ENCODE results near the gene ARHGEF11. TPM values are rescaled to one million over a fixed set of nuclear protein-coding genes. Genes with fewer than 3 reads are reported as not detected.

Gene ARHGEF11
- total RNA-seq, 1 experiment from 2014 or later: 41.1 TPM

DNA sequence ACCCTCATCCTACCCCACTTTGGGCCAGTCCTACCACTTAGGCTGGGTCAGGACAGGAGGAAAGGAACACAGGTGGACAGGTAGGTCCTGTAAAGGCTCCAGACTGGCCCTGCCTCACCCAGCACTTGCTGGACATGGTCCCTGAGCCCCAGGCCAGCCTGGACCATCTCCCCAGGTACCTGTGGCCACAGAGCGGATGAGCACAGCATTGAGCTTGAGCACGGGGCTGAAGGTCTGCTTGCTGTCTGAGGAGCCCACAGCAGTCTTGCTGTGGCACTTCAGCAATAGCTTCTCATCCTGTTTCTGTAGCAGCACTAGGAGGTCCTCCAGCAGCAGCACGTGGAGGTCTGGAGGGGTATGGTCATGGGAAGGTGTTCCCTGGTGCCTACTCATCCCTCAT is 101.8 kb downstream of the ARHGEF11 start:
- Histone ChIP-seq H3K9me3 (ENCODE audit: control insufficient read depth, low read depth, low read length) (no peaks in the 10 kb centered on the region), H2AFZ (ENCODE audit: low read length) (no peak overlapping the region), H4K8ac (replicated peaks; ENCODE audit: insufficient read length, low read depth, low read length) (no peak overlapping the region), H2BK12ac (ENCODE audit: insufficient read length, low read depth, low read length) (no peak overlapping the region), H2AK5ac (ENCODE audit: insufficient read length, low read length) (no peak overlapping the region), H2BK5ac (ENCODE audit: insufficient read length, low read length) (no peak overlapping the region), H3K27me3 (ENCODE audit: insufficient read depth, low read length) (no peaks in the 10 kb centered on the region), H3K9ac (ENCODE audit: extremely low read depth, insufficient read length, low read length) (no peak overlapping the region), H3K27ac (ENCODE audit: insufficient read length, low read depth, low read length) (no peak overlapping the region), H3K23ac (ENCODE audit: insufficient read length, low read depth, low read length) (no peak overlapping the region), H3K14ac (ENCODE audit: insufficient read depth, low read length) (no peak overlapping the region), H3K4me1 (ENCODE audit: insufficient read depth, low read length) (no peaks in the 10 kb centered on the region), H3K4me2 (ENCODE audit: insufficient read depth, insufficient read length, low read length) (no peak overlapping the region), H3K18ac (ENCODE audit: insufficient read length, low read depth, low read length) (no peak overlapping the region), H3K79me2 (ENCODE audit: insufficient read depth, low read length) (no peaks in the 10 kb centered on the region), H3K56ac (ENCODE audit: insufficient read length, low read depth, low read length) (no peak overlapping the region), H4K20me1 (ENCODE audit: control insufficient read depth, insufficient read depth, insufficient read length) (no peaks in the 10 kb centered on the region), H2BK15ac (ENCODE audit: low read depth, low read length) (no peak overlapping the region), H2BK20ac (ENCODE audit: low read depth, low read length, poor library complexity, severe bottlenecking) (no peak overlapping the region), H4K91ac (ENCODE audit: insufficient read length, low read depth, low read length) (no peak overlapping the region), H3K23me2 (ENCODE audit: insufficient read length, low read depth, low read length, poor library complexity, severe bottlenecking) (no peaks in the 10 kb centered on the region), H4K5ac (ENCODE audit: insufficient read length, low read depth, low read length) (no peak overlapping the region), H3K79me1 (ENCODE audit: insufficient read depth, low read depth, low read length, poor library complexity, severe bottlenecking) (no peaks in the 10 kb centered on the region), H3K4ac (ENCODE audit: low read depth, low read length) (no peak overlapping the region), H2BK120ac (ENCODE audit: low read depth, low read length, poor library complexity, severe bottlenecking) (no peak overlapping the region), H3T11ph (ENCODE audit: low read length) (no peak overlapping the region)
- Mint-ChIP-seq H3K27ac (no peak overlapping the region), H3K4me1 (no peaks in the 10 kb centered on the region), H3K27me3 (ENCODE audit: low read depth) (no peaks in the 10 kb centered on the region; the same call in none of the 2 replicates), H3K4me3 (no peak overlapping the region), H3K36me3 (ENCODE audit: insufficient read depth in 1 of 3, low read depth in 3 of 3) (peaks cover 59 to 97% (median 94%) of the 10 kb centered on the region in 3 experiments), H3K9me3 (no peaks in the 10 kb centered on the region)
- DNase-seq: no peak
- WGBS (ENCODE audit: extremely low coverage, insufficient read length, low lambda C conversion rate): no CpG with 5 or more reads among the region's 3 CpGs
- TF ChIP-seq, protein P1, sequence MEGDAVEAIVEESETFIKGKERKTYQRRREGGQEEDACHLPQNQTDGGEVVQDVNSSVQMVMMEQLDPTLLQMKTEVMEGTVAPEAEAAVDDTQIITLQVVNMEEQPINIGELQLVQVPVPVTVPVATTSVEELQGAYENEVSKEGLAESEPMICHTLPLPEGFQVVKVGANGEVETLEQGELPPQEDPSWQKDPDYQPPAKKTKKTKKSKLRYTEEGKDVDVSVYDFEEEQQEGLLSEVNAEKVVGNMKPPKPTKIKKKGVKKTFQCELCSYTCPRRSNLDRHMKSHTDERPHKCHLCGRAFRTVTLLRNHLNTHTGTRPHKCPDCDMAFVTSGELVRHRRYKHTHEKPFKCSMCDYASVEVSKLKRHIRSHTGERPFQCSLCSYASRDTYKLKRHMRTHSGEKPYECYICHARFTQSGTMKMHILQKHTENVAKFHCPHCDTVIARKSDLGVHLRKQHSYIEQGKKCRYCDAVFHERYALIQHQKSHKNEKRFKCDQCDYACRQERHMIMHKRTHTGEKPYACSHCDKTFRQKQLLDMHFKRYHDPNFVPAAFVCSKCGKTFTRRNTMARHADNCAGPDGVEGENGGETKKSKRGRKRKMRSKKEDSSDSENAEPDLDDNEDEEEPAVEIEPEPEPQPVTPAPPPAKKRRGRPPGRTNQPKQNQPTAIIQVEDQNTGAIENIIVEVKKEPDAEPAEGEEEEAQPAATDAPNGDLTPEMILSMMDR (conservative IDR thresholded peaks at IDR 0.05): no peak

All from H9 (cell line).